ENCODE results near the gene TSPAN14. TPM values are rescaled to one million over a fixed set of nuclear protein-coding genes. Genes with fewer than 3 reads are reported as not detected.

Gene TSPAN14
- total RNA-seq, 1 experiment from 2014 or later = not detected

- DNase-seq = no peak
- Histone ChIP-seq H3K36me3 (ENCODE audit: low read depth, low read length) (no peaks in the 10 kb centered on the region), H3K27ac (ENCODE audit: low read length) (no peak overlapping the region), H3K9ac (ENCODE audit: low read length) (no peak overlapping the region), H4K20me1 (ENCODE audit: low read length) (no peaks in the 10 kb centered on the region), H3F3A (ENCODE audit: low read length, unreplicated experiment) (no peaks in the 10 kb centered on the region), H3K4me2 (ENCODE audit: low read length) (no peak overlapping the region), H3K27me3 (ENCODE audit: low read length) (no peaks in the 10 kb centered on the region), H2AFZ (ENCODE audit: low read length) (no peak overlapping the region), H3K9me3 (ENCODE audit: low read length) (no peaks in the 10 kb centered on the region), H3K79me2 (ENCODE audit: low read length) (no peaks in the 10 kb centered on the region), H3K4me1 (ENCODE audit: insufficient read depth, low read length) (no peaks in the 10 kb centered on the region), H3K9me2 (replicated peaks; ENCODE audit: low read length) (no peaks in the 10 kb centered on the region), H3K4me3 (ENCODE audit: low read length) (no peak overlapping the region)
- no TSS peak for BruUV-seq (replicated peaks)
- intact Hi-C loops (cut with micrococcal nuclease) = no loop called here
- ChIA-PET CTCF (no interaction called here), POLR2A (ENCODE audit: unreplicated experiment) (no interaction called here)
- ATAC-seq = no peak
- TF ChIP-seq EZH2 (IDR thresholded peaks at IDR 0.05; ENCODE audit: low read length, unreplicated experiment) (no peak), EZH2phosphoT487 (IDR thresholded peaks at IDR 0.05; ENCODE audit: borderline replicate concordance, low read length) (no peak), CTCF (conservative IDR thresholded peaks at IDR 0.05; ENCODE audit: low read depth, low read length) (no peak)
These were observed 63.5 kb downstream of the TSPAN14 start for GRCh38 chr10:80517416-80518142.

GRCh38 chr10:80518143-80518806 is 64.2 kb downstream of the TSPAN14 start:
- no peaks in the 10 kb centered on the region for H3K9me3 ChIP-seq (ENCODE audit: low read length)
- no peaks in the 10 kb centered on the region for H4K20me1 ChIP-seq (ENCODE audit: low read length)
- TF ChIP-seq CTCF (conservative IDR thresholded peaks at IDR 0.05; ENCODE audit: low read depth, low read length) (no peak), EZH2 (IDR thresholded peaks at IDR 0.05; ENCODE audit: low read length, unreplicated experiment) (no peak), EZH2phosphoT487 (IDR thresholded peaks at IDR 0.05; ENCODE audit: borderline replicate concordance, low read length) (no peak)
- no peaks in the 10 kb centered on the region for H3K4me1 ChIP-seq (ENCODE audit: insufficient read depth, low read length)
- no peak overlapping the region for H3K4me3 ChIP-seq (ENCODE audit: low read length)
- no peak overlapping the region for H3K27ac ChIP-seq (ENCODE audit: low read length)
- ATAC-seq (no peak), DNase-seq (no peak)
- ChIA-PET CTCF (no interaction called here), POLR2A (ENCODE audit: unreplicated experiment) (no interaction called here)
- H3K79me2 ChIP-seq (ENCODE audit: low read length) = no peaks in the 10 kb centered on the region
- no peaks in the 10 kb centered on the region for H3K27me3 ChIP-seq (ENCODE audit: low read length)
- no peak overlapping the region for H3K9ac ChIP-seq (ENCODE audit: low read length)
- no peaks in the 10 kb centered on the region for H3K9me2 ChIP-seq (replicated peaks; ENCODE audit: low read length)
- H2AFZ ChIP-seq (ENCODE audit: low read length) = no peak overlapping the region
- no peaks in the 10 kb centered on the region for H3K36me3 ChIP-seq (ENCODE audit: low read depth, low read length)
- H3F3A ChIP-seq (ENCODE audit: low read length, unreplicated experiment) = no peaks in the 10 kb centered on the region
- H3K4me2 ChIP-seq (ENCODE audit: low read length) = no peak overlapping the region
- intact Hi-C loops (cut with micrococcal nuclease) = no loop called here
- no TSS peak for BruUV-seq (replicated peaks)

- intact Hi-C loops (cut with micrococcal nuclease) = no loop called here
- no peak for DNase-seq
- Histone ChIP-seq H3K9me3 (ENCODE audit: low read length) (no peaks in the 10 kb centered on the region), H3K4me1 (ENCODE audit: insufficient read depth, low read length) (no peaks in the 10 kb centered on the region), H3K27me3 (ENCODE audit: low read length) (no peaks in the 10 kb centered on the region), H3K9ac (ENCODE audit: low read length) (no peak overlapping the region), H3K27ac (ENCODE audit: low read length) (no peak overlapping the region), H3F3A (ENCODE audit: low read length, unreplicated experiment) (no peaks in the 10 kb centered on the region), H3K79me2 (ENCODE audit: low read length) (no peaks in the 10 kb centered on the region), H3K4me3 (ENCODE audit: low read length) (no peak overlapping the region), H3K36me3 (ENCODE audit: low read depth, low read length) (no peaks in the 10 kb centered on the region), H4K20me1 (ENCODE audit: low read length) (no peaks in the 10 kb centered on the region), H2AFZ (ENCODE audit: low read length) (no peak overlapping the region), H3K9me2 (replicated peaks; ENCODE audit: low read length) (no peaks in the 10 kb centered on the region), H3K4me2 (ENCODE audit: low read length) (no peak overlapping the region)
- POLR2A ChIA-PET (ENCODE audit: unreplicated experiment) = no interaction called here
- TF ChIP-seq EZH2phosphoT487 (IDR thresholded peaks at IDR 0.05; ENCODE audit: borderline replicate concordance, low read length) (no peak), EZH2 (IDR thresholded peaks at IDR 0.05; ENCODE audit: low read length, unreplicated experiment) (no peak)
- BruUV-seq (replicated peaks) = no TSS peak
- CTCF ChIA-PET = no interaction called here
- ATAC-seq = no peak
These were observed 64.8 kb downstream of the TSPAN14 start for GRCh38 chr10:80518807-80519360.

All from PC-3 (cell line).